ENCODE measurements around the gene PTPRT. TPM values are rescaled to one million over a fixed set of nuclear protein-coding genes. Genes with fewer than 3 reads are reported as not detected.

Gene PTPRT
- total and polyA plus RNA-seq, 9 donors: under 0.01 to 3.2 (median 0.22) TPM; not detected in 1

DNA sequence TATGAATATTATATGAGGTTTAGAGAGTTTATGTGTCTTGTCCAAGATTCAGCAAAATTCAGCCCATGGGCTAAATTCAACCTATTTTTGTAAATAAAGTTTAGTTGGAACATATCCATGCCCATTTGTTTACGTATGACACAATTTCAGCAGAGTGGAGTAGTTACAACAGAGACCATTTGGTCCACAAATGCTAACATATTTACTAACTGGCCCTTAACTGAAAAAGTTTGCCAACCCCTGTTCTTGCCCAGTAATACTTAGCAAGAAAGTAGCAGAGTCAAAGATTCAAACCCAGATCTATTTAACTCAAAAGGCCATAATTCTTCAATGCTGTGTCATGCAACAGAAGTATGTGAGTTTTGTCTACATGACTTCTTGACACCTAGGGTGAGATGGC, 561.0 kb downstream of the PTPRT start:
- Histone ChIP-seq H3K4me3 (no peak overlapping the region), H3K36me3 (no peaks in the 10 kb centered on the region), H3K4me1 (ENCODE audit: insufficient read depth) (no peaks in the 10 kb centered on the region), H3K27me3 (no peaks in the 10 kb centered on the region), H3K9me3 (no peaks in the 10 kb centered on the region), H3K27ac (no peak overlapping the region)
- intact Hi-C loops (cut with DNase I): no loop called here
- DNase-seq: no peak
- 35 to 72% (median 66%) methylated on average over 1 of the region's 1 CpG for WGBS, 3 donors
- TF ChIP-seq POLR2A (IDR thresholded peaks at IDR 0.05) (no peak), EP300 (IDR thresholded peaks at IDR 0.05) (no peak)
- TF ChIP-seq, protein P1, sequence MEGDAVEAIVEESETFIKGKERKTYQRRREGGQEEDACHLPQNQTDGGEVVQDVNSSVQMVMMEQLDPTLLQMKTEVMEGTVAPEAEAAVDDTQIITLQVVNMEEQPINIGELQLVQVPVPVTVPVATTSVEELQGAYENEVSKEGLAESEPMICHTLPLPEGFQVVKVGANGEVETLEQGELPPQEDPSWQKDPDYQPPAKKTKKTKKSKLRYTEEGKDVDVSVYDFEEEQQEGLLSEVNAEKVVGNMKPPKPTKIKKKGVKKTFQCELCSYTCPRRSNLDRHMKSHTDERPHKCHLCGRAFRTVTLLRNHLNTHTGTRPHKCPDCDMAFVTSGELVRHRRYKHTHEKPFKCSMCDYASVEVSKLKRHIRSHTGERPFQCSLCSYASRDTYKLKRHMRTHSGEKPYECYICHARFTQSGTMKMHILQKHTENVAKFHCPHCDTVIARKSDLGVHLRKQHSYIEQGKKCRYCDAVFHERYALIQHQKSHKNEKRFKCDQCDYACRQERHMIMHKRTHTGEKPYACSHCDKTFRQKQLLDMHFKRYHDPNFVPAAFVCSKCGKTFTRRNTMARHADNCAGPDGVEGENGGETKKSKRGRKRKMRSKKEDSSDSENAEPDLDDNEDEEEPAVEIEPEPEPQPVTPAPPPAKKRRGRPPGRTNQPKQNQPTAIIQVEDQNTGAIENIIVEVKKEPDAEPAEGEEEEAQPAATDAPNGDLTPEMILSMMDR (IDR thresholded peaks at IDR 0.05): no peak

DNA sequence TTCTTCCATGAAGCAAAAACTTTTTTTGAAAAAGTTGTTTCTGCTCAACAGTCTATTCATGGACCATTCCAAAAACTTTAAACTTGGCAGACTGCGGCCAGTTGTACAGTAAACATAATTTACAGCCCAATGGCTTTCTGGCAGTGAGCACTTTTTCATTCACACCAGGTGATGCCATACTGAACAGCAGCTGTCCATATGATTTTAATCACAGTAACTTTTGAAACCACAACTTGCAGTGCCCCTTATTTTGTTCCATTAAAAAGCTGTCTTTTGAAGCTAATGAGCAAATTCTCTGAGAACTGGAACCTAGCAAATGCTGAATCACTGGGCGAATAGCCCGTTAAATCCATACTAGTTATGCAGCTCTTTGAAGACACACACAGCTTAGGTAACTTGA, 576.6 kb downstream of the PTPRT start:
- TF ChIP-seq POLR2A (IDR thresholded peaks at IDR 0.05): no peak
- no peak for TF ChIP-seq EP300 (IDR thresholded peaks at IDR 0.05)
- TF ChIP-seq, protein P1 (IDR thresholded peaks at IDR 0.05): no peak

DNA sequence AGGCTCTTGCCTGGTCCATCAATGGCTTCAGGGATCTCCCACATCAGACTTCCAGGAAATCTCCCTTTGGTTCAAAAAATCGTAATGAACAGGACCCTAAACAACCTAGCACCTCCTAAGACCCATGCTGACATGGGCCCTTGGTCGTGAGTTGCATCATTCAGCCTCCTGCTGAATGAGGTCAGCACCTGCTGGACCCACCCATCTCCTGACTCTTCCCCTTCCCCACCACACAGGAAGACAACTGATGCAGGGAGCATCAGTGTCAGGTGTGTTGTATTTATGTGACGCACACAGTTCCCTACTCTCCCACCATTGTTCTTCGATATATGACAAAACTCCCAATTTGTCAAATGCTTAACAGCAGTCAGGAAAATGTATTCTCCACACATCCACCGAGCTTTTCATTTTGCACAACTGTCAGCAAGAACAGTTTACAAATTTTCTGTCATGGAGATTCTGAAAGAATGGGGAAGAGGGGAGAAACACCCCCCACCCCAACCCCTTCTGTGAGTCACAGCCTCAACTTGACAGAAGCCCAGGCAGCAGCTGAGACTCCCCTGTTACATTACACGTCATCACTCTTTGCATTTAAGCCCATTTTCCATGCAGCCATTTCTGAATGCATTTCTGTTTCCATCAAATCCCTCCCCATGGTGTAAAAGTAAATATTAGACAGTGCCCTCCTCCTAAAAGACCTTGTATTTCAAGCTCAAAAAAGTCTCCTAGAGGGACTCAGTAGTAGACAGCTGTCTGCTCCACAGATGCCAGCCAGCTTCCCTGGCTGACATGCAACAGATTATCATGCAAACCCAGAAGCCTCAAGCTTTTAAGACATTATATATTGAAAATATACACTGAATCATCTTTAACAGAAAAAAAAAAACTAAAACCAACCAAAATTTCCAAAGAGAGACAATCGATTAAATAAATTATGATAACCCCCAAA, 577.5 kb downstream of the PTPRT start:
- no peaks in the 10 kb centered on the region for H3K36me3 ChIP-seq
- TF ChIP-seq POLR2A (IDR thresholded peaks at IDR 0.05) (no peak), EP300 (IDR thresholded peaks at IDR 0.05) (no peak)
- TF ChIP-seq, protein P1 (IDR thresholded peaks at IDR 0.05): no peak
- no peak overlapping the region for H3K27ac ChIP-seq
- 48 to 71% (median 65%) methylated on average over 7 of the region's 7 CpGs for WGBS, 3 donors
- no peak overlapping the region for H3K4me3 ChIP-seq
- H3K4me1 ChIP-seq (ENCODE audit: insufficient read depth): no peaks in the 10 kb centered on the region
- intact Hi-C loops (cut with DNase I): no loop called here
- H3K9me3 ChIP-seq: no peaks in the 10 kb centered on the region
- DNase-seq: no peak
- H3K27me3 ChIP-seq: no peaks in the 10 kb centered on the region

More for the DNA sequence above, 576.6 kb downstream of the PTPRT start:
- Histone ChIP-seq H3K4me1 (ENCODE audit: insufficient read depth) (no peaks in the 10 kb centered on the region), H3K27ac (no peak overlapping the region), H3K27me3 (no peaks in the 10 kb centered on the region), H3K4me3 (no peak overlapping the region), H3K36me3 (no peaks in the 10 kb centered on the region), H3K9me3 (no peaks in the 10 kb centered on the region)
- 19 to 36% (median 22%) methylated on average over 3 of the region's 3 CpGs for WGBS, 3 donors
- DNase-seq: no peak
- intact Hi-C loops (cut with DNase I): no loop called here

DNA sequence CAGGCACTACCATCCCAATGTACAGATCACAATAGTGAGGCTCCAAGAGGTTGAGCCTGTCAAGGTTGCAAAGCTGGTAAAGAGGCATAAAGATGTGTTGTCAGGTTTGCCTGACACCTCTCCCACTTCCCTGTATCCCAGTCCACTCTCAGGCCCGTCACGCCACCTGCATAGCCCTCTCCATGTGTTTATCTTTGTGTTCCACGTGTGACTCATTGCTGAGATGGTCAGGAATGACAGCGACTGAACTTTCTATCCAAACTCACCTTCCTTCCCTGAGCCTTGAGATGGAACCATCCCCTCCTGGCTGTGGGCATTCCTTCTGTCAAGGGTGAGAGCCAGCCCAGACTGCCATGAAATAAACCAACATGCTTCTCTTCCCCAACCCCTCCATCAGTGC, 578.3 kb downstream of the PTPRT start:
- no peak for DNase-seq
- no peaks in the 10 kb centered on the region for H3K4me1 ChIP-seq (ENCODE audit: insufficient read depth)
- WGBS, 3 donors: 82 to 84% (median 84%) methylated on average over 4 of the region's 4 CpGs
- no peaks in the 10 kb centered on the region for H3K36me3 ChIP-seq
- intact Hi-C loops (cut with DNase I): no loop called here
- no peak for TF ChIP-seq EP300 (IDR thresholded peaks at IDR 0.05)
- TF ChIP-seq POLR2A (IDR thresholded peaks at IDR 0.05): no peak
- TF ChIP-seq, protein P1 (IDR thresholded peaks at IDR 0.05): no peak
- no peaks in the 10 kb centered on the region for H3K9me3 ChIP-seq
- H3K27ac ChIP-seq: no peak overlapping the region
- H3K4me3 ChIP-seq: no peak overlapping the region
- no peaks in the 10 kb centered on the region for H3K27me3 ChIP-seq

Data from ovary (tissue), 9 donors.